NCI-H345 treated with DMSO at 0.1 percent for 48 hours (cell line): ENCODE results near the gene MYCBP2.
"Not testable (repeated sequence)": the region's sequence is repeated elsewhere in the genome, so short reads cannot be mapped to it uniquely, and the experiment has no call there.

Experiments used
- DNase-seq: peaks from one replicate; lab custom pipeline; 2025; ENCODE audit not compliant: unreplicated experiment; lab: John Stamatoyannopoulos, UW

The MYCBP2 gene

GRCh38 chr13:77299587-77299986 is 27.3 kb downstream of the MYCBP2 start:
- DNase-seq, result no peak

- DNase-seq, result no peak
Measured at GRCh38 chr13:77298426-77298825, 28.5 kb downstream of the MYCBP2 start.

- DNase-seq, result no peak
Measured at GRCh38 chr13:77291774-77292173, 35.1 kb downstream of the MYCBP2 start.

GRCh38 chr13:77290342-77290741 is 36.6 kb downstream of the MYCBP2 start:
- DNase-seq, result no peak

- DNase-seq, result no peak
Measured at GRCh38 chr13:77289851-77290250, 37.0 kb downstream of the MYCBP2 start.

GRCh38 chr13:77285632-77286031 is 41.3 kb downstream of the MYCBP2 start:
- DNase-seq, result not testable (repeated sequence)

GRCh38 chr13:77285098-77285497 is 41.8 kb downstream of the MYCBP2 start:
- no peak for DNase-seq

- DNase-seq, result no peak
Measured at GRCh38 chr13:77274126-77274525, 52.8 kb downstream of the MYCBP2 start.

GRCh38 chr13:77269141-77269540 is 57.8 kb downstream of the MYCBP2 start:
- no peak for DNase-seq

- DNase-seq, result no peak
Measured at GRCh38 chr13:77267362-77267761, 59.5 kb downstream of the MYCBP2 start.

GRCh38 chr13:77265336-77265735 is 61.6 kb downstream of the MYCBP2 start:
- DNase-seq, result no peak

- no peak for DNase-seq
Measured at GRCh38 chr13:77262198-77262597, 64.7 kb downstream of the MYCBP2 start.

- no peak for DNase-seq
Measured at GRCh38 chr13:77250975-77251374, 75.9 kb downstream of the MYCBP2 start.

GRCh38 chr13:77245224-77245623 is 81.7 kb downstream of the MYCBP2 start:
- DNase-seq, result not testable (repeated sequence)

GRCh38 chr13:77239312-77239711 is 87.6 kb downstream of the MYCBP2 start:
- no peak for DNase-seq

- no peak for DNase-seq
Measured at GRCh38 chr13:77235456-77236022, 91.4 kb downstream of the MYCBP2 start.

- DNase-seq, result no peak
Measured at GRCh38 chr13:77233159-77233558, 93.7 kb downstream of the MYCBP2 start.

- DNase-seq, result no peak
Measured at GRCh38 chr13:77230560-77230959, 96.3 kb downstream of the MYCBP2 start.

- DNase-seq, result no peak
Measured at GRCh38 chr13:77225946-77226345, 100.9 kb downstream of the MYCBP2 start.

GRCh38 chr13:77222909-77223308 is 104.0 kb downstream of the MYCBP2 start:
- no peak for DNase-seq

GRCh38 chr13:77222000-77222690 is 104.7 kb downstream of the MYCBP2 start:
- DNase-seq, result no peak

- DNase-seq, result no peak
Measured at GRCh38 chr13:77219401-77219800, 107.5 kb downstream of the MYCBP2 start.

- no peak for DNase-seq
Measured at GRCh38 chr13:77218274-77218673, 108.6 kb downstream of the MYCBP2 start.
